Left lung (tissue), 10 donors: ENCODE measurements around the gene ROBO1. TPM values are rescaled to one million over a fixed set of nuclear protein-coding genes. Genes with fewer than 3 reads are reported as not detected.
A peak's percentile ranks its signal among the peaks of the same experiment; 100 is the strongest.

Source experiments
- ATAC-seq: fragments of 200-7000 bp; cut with Tn5 transposase; one replicate; pipeline ENCODE4 v1.9.1; 2020; ENCODE audit warnings: moderate library complexity
- DNase-seq, 4 donors: peaks; one replicate each; pipeline ENCODE4 v3.0.0-alpha.2; 2013 to 2020
- H3K27ac ChIP-seq, 2 donors: fragments of 200-600 bp; sonication (generic) in 1 of 2; one replicate each; pipeline versions ENCODE4 v1.5.0 to v1.8.0; 2020 to 2021
- H3K27me3 ChIP-seq, 2 donors: fragments of 200-600 bp; sonication (generic) in 1 of 2; one replicate each; pipeline versions ENCODE4 v1.5.0 to v1.8.0; 2020 to 2021
- H3K36me3 ChIP-seq, 2 donors: fragments of 200-600 bp; sonication (generic) in 1 of 2; one replicate each; pipeline versions ENCODE4 v1.5.0 to v1.8.0; 2020 to 2021
- H3K4me1 ChIP-seq, 2 donors: fragments of 200-600 bp; one replicate each; pipeline ENCODE4 v1.8.0; 2021
- H3K4me3 ChIP-seq, 2 donors: fragments of 200-600 bp; sonication (generic) in 1 of 2; one replicate each; pipeline versions ENCODE4 v1.5.0 to v1.8.0; 2020 to 2021; ENCODE audit warnings: mild to moderate bottlenecking in 1 of 2
- H3K9me3 ChIP-seq, 2 donors: fragments of 200-600 bp; sonication (generic) in 1 of 2; one replicate each; pipeline versions ENCODE4 v1.5.0 to v1.8.0; 2020 to 2021
- CTCF ChIP-seq, 2 donors: fragments of 200-600 bp; sonication (generic) in 1 of 2; IDR thresholded peaks; one replicate each; pipeline versions ENCODE4 v1.5.0 to v1.8.0; 2021; ENCODE audit warnings: antibody characterized with exemption in 2 of 2
- intact Hi-C, 2 donors: fragments of 100-400 bp; cut with DNase I; formaldehyde crosslinking; loops; one replicate each; pipeline versions ENCODE4 v1.11.2 to v1.14.2; 2022
- polyA plus RNA-seq, 6 donors: library from polyadenylated mRNA; unstranded; fragments of 120-200 nt; gene quantifications; one replicate each; pipeline ENCODE4 v1.2.1, GENCODE V29; 2013; ENCODE audit not compliant: insufficient read length in 6 of 6
- total RNA-seq, 2 donors: library from RNA; stranded (reverse); fragmentation: NEBNext Ultra II Directional; extraction: Animal tissue kit (Norgen Biotek cat#: 25700); gene quantifications; one replicate each; pipeline ENCODE4 v1.2.1, GENCODE V29; 2021
- donor health status: DM: no; HTN: yes; CAD: no.
- donor health status: DM: no; HTN: no; CAD: no.

Gene ROBO1
- total and polyA plus RNA-seq, 8 donors = 20.3 to 134 (median 102) TPM

- no peak for DNase-seq
- ATAC-seq = no peak
- intact Hi-C loops = no loop called here
- no peak overlapping the region for H3K27ac ChIP-seq
- no peaks in the 10 kb centered on the region for H3K27me3 ChIP-seq
- peak; percentile 26 to 70 for TF ChIP-seq CTCF (IDR thresholded peaks at IDR 0.05)
- H3K4me1 ChIP-seq = no peaks in the 10 kb centered on the region
- no peaks in the 10 kb centered on the region for H3K36me3 ChIP-seq
- H3K9me3 ChIP-seq = peaks cover 0 to 3% of the 10 kb centered on the region in 2 donors
- H3K4me3 ChIP-seq = no peak overlapping the region
These were observed 270.2 kb downstream of the ROBO1 start for GRCh38 chr3:79497447-79498111.

- H3K9me3 ChIP-seq = no peaks in the 10 kb centered on the region
- DNase-seq (no peak), ATAC-seq (peak; percentile 30)
- H3K4me3 ChIP-seq = no peak overlapping the region
- no peaks in the 10 kb centered on the region for H3K36me3 ChIP-seq
- no peaks in the 10 kb centered on the region for H3K27me3 ChIP-seq
- intact Hi-C loops = no loop called here
- no peak for TF ChIP-seq CTCF (IDR thresholded peaks at IDR 0.05)
- H3K27ac ChIP-seq = no peak overlapping the region
- H3K4me1 ChIP-seq = no peaks in the 10 kb centered on the region
These were observed 276.7 kb downstream of the ROBO1 start for GRCh38 chr3:79491029-79491641.

DNA sequence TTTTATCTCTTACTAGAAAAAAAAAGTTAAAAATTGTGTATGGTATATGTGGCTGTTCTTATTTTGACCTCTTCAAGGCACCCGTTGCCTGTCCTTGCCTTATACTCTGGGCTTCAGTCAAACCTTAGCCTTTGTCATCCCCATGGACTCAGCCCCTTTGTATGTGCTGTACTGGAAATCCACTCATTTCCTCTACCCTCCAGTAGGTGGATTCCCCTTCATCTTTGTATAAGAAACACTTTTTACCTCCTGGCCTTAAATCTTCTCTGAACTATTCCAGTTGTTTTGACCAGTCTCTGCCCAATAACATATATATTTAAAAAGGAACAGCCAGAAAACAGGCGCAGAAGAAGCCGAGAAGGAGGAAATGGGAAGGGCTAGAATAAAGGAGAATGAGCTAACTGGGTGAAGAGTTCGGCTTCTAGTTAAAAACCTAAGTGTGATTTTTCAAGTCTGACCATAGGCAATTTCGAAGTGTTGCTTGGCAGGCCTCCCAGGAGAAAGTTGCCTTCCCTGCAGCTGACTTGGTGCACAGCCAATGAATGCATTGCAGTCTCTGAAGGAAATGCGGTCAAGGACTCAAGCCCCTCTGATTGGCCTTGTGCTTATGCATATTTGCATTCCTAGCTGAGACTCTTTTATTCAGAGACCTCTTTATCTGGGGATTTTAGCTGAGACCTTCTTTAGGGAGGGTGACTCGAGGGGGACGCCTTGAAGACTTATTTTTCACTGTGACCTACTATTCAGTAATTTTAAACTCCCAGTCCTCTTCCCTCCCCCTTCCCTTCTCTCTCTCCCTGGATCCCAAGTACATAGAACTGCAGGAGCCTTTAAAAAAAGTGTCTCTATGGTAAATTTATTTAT is 277.4 kb downstream of the ROBO1 start:
- ATAC-seq = peak; percentile 78
- peak in 3 of 4 donors; percentile 73 to 84 (median 74) for DNase-seq
- H3K9me3 ChIP-seq = no peaks in the 10 kb centered on the region
- no peaks in the 10 kb centered on the region for H3K4me1 ChIP-seq
- TF ChIP-seq CTCF (IDR thresholded peaks at IDR 0.05) = no peak
- H3K27ac ChIP-seq = no peak overlapping the region
- H3K4me3 ChIP-seq = no peak overlapping the region
- H3K36me3 ChIP-seq = no peaks in the 10 kb centered on the region
- H3K27me3 ChIP-seq = no peaks in the 10 kb centered on the region
- intact Hi-C loops = no loop called here

DNA sequence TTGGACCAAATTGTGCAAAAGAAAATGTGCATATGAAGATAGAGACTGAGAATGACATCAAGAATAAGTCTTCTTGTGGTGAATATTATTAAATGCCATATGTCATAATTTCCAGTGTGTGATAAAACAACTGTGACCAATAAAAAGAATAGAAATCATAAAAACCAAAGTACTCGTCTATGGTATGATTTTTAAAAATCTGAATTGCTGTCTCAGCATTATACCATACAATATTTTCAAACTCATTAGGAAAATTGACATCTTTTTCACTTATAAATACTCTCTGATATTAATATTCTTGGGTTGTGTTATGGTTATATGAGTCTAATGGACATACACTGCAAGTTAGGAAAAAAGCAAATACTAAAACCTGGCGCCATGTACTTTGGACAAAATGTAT is 279.4 kb downstream of the ROBO1 start:
- no peak for DNase-seq
- no peak for TF ChIP-seq CTCF (IDR thresholded peaks at IDR 0.05)
- ATAC-seq = no peak
- Histone ChIP-seq H3K36me3 (no peaks in the 10 kb centered on the region), H3K9me3 (no peaks in the 10 kb centered on the region), H3K27ac (no peak overlapping the region), H3K4me3 (no peak overlapping the region), H3K4me1 (no peaks in the 10 kb centered on the region), H3K27me3 (no peaks in the 10 kb centered on the region)
- intact Hi-C loops = no loop called here

DNA sequence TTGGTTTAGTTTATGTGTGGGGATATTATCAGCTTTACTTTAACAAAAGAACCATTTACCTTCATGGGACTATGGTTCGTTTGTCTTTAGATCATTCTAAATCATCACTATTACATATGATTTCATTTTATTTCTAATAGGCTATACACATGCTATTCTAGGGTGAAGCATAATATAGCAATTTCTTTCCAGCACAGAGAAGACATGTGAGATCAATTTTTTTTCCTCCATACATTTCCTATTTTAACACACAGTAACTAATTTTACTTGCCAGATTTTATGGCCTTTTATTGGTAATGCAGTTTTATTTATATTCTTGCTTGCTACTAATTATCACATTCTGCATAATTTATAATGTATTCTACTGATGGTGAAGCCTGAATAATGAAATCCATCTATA is 287.1 kb downstream of the ROBO1 start:
- Histone ChIP-seq H3K27ac (no peak overlapping the region), H3K36me3 (no peaks in the 10 kb centered on the region), H3K27me3 (no peaks in the 10 kb centered on the region), H3K4me1 (no peaks in the 10 kb centered on the region), H3K9me3 (no peaks in the 10 kb centered on the region), H3K4me3 (no peak overlapping the region)
- intact Hi-C loops = no loop called here
- no peak for DNase-seq
- ATAC-seq = no peak
- TF ChIP-seq CTCF (IDR thresholded peaks at IDR 0.05) = no peak
